ENCODE data around the gene ESPN. TPM values are rescaled to one million over a fixed set of nuclear protein-coding genes. Genes with fewer than 3 reads are reported as not detected.

ESPN gene
- polyA plus RNA-seq, 1 donor (not counting 4 experiments of a cell fraction or from before 2014, with no cell fraction given) = 0.47 TPM

DNA sequence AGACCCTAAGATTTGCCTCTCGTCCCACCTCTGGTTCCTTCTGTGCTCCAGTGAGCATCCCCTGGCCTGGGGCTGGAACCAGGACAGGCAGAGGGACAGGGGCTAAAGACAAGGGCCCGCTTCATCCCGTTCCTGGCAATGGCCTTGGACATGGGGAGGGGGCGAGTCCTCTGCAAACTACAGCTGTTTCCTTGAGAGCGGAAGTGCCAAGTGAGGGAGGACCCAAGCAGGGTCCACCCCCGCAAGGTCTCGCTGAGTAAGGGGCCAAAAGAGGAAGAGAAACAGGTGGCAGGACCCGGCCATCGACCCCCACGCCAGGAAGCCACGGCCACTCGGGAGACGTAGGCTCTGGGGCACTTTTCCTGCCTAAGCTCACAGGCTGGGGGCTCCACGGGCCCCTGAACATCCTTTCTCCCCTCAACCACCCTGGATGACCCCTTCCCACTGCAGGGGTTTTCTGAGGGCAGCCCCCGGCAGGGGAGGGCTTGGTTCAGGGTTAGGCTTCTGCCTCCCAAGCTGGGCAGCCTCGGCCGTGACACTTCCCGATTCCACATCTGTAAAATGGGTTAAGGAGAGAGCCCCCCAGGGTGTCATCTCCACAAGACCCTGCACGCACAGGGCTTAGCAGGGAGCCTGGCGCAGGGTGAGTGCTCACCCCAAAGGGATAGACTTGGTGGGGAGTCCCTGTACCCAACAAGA lies 84.8 kb downstream of the ESPN start:
- dilution Hi-C loops (cut with MboI; ENCODE audit: extremely low pct_ligation_motif_present, low sequenced_read_pairs) = no loop called here
- H3K36me3 ChIP-seq (ENCODE audit: control insufficient read depth in 2 of 2, extremely low read depth in 1 of 2, insufficient read depth in 2 of 2, low read length in 2 of 2) = no peaks in the 10 kb centered on the region
- no peak overlapping the region for H3K4me2 ChIP-seq (ENCODE audit: control insufficient read depth, extremely low read depth, insufficient read depth, low read depth, low read length)
- no peaks in the 10 kb centered on the region for H4K20me1 ChIP-seq (ENCODE audit: control insufficient read depth, extremely low read depth, insufficient read depth, low read length)
- H3K79me2 ChIP-seq (ENCODE audit: control insufficient read depth, insufficient read depth, low read length) = no peaks in the 10 kb centered on the region
- H3K4me1 ChIP-seq (ENCODE audit: control insufficient read depth, extremely low read depth, insufficient read depth, low read length) = no peaks in the 10 kb centered on the region
- H3K9ac ChIP-seq (ENCODE audit: control insufficient read depth, extremely low read depth, insufficient read depth, low read length) = no peak overlapping the region
- H3K27me3 ChIP-seq (ENCODE audit: control insufficient read depth, extremely low read depth, insufficient read depth, low read length) = peaks cover 4% of the 10 kb centered on the region
- H3K27ac ChIP-seq (ENCODE audit: control insufficient read depth, insufficient read depth, low read length) = no peak overlapping the region
- no peak for FAIRE-seq
- no peak overlapping the region for H3K4me3 ChIP-seq (ENCODE audit: control insufficient read depth in 2 of 3, extremely low read depth in 1 of 3, insufficient read depth in 2 of 3, low read depth in 1 of 3, low read length in 3 of 3)
- no peak for TF ChIP-seq CTCF (optimal IDR thresholded peaks at IDR 0.05 in 1 of 3, IDR thresholded peaks at IDR 0.05 in 1 of 3, conservative IDR thresholded peaks at IDR 0.05 in 1 of 3; ENCODE audit: extremely low read depth in 1 of 3, insufficient read depth in 2 of 3, low read length in 3 of 3)
- DNase-seq (ENCODE audit: low read depth, low spot score) = no peak
- H2AFZ ChIP-seq (ENCODE audit: control insufficient read depth, low read length) = no peak overlapping the region
- no peaks in the 10 kb centered on the region for H3K9me1 ChIP-seq (ENCODE audit: control insufficient read depth, extremely low read depth, insufficient read depth, low read length)
- H3K9me3 ChIP-seq (ENCODE audit: control insufficient read depth, low read depth, low read length) = no peaks in the 10 kb centered on the region

DNA sequence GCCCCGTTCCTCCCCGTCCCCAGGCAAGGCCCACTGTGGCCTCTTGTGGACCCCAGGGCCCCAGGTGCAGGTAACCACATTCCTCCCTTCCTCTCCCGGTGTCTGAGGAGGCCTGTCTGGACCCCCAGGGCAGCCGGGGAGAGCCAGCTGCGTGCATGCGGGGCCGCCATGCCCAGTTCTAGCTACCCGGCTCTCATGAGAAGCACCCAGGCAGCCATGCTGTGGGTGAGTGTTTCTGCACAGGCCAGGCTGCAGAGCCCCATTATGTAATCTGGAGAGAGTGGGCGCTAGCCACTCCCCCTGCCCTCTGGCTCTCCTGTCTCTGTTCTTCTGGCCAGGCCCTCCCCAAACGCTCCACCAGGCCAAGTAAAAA lies 85.3 kb downstream of the ESPN start:
- Histone ChIP-seq H4K20me1 (ENCODE audit: control insufficient read depth, extremely low read depth, insufficient read depth, low read length) (no peaks in the 10 kb centered on the region), H3K27me3 (ENCODE audit: control insufficient read depth, extremely low read depth, insufficient read depth, low read length) (peaks cover 4% of the 10 kb centered on the region), H3K9me3 (ENCODE audit: control insufficient read depth, low read depth, low read length) (no peaks in the 10 kb centered on the region), H3K9me1 (ENCODE audit: control insufficient read depth, extremely low read depth, insufficient read depth, low read length) (no peaks in the 10 kb centered on the region), H3K4me3 (ENCODE audit: control insufficient read depth in 2 of 3, extremely low read depth in 1 of 3, insufficient read depth in 2 of 3, low read depth in 1 of 3, low read length in 3 of 3) (no peak overlapping the region), H3K4me2 (ENCODE audit: control insufficient read depth, extremely low read depth, insufficient read depth, low read depth, low read length) (no peak overlapping the region), H3K9ac (ENCODE audit: control insufficient read depth, extremely low read depth, insufficient read depth, low read length) (no peak overlapping the region), H3K27ac (ENCODE audit: control insufficient read depth, insufficient read depth, low read length) (no peak overlapping the region), H3K4me1 (ENCODE audit: control insufficient read depth, extremely low read depth, insufficient read depth, low read length) (no peaks in the 10 kb centered on the region), H2AFZ (ENCODE audit: control insufficient read depth, low read length) (no peak overlapping the region), H3K36me3 (ENCODE audit: control insufficient read depth in 2 of 2, extremely low read depth in 1 of 2, insufficient read depth in 2 of 2, low read length in 2 of 2) (no peaks in the 10 kb centered on the region), H3K79me2 (ENCODE audit: control insufficient read depth, insufficient read depth, low read length) (no peaks in the 10 kb centered on the region)
- FAIRE-seq = no peak
- dilution Hi-C loops (cut with MboI; ENCODE audit: extremely low pct_ligation_motif_present, low sequenced_read_pairs) = no loop called here
- TF ChIP-seq CTCF (optimal IDR thresholded peaks at IDR 0.05 in 1 of 3, IDR thresholded peaks at IDR 0.05 in 1 of 3, conservative IDR thresholded peaks at IDR 0.05 in 1 of 3; ENCODE audit: extremely low read depth in 1 of 3, insufficient read depth in 2 of 3, low read length in 3 of 3) = no peak
- TF ChIP-seq EZH2 (IDR thresholded peaks at IDR 0.05; ENCODE audit: low read length) = no peak
- DNase-seq (ENCODE audit: low read depth, low spot score) = no peak
